K562 (cell line): ENCODE data around the gene INPPL1. TPM values are rescaled to one million over a fixed set of nuclear protein-coding genes. Genes with fewer than 3 reads are reported as not detected.

Experiments
- ATAC-seq: fragments of 200-7000 bp; cut with Tn5 transposase; 3 replicates; pipeline ENCODE4 v1.9.1; 2020; ENCODE audit warnings: moderate library complexity
- BruUV-seq: library from RNA; stranded (reverse); fragments of 400-500 nt; replicated peaks from 2 replicates; lab custom pipeline; 2021; lab: Mats Ljungman, UMichigan
- CTCF ChIA-PET: fragments of 300-600 bp; formaldehyde crosslinking; extraction: SDS; loops from one replicate; lab custom pipeline; 2021; ENCODE audit warnings: low intra/inter-chr PET ratio; lab: Yijun Ruan, JAX
- POLR2A ChIA-PET: fragments of 300-600, 350-650 bp; sonication (Branson Sonifier 250); formaldehyde crosslinking; extraction: SDS; loops from one replicate; lab custom pipeline; 2021; ENCODE audit warnings: antibody characterized with exemption, inconsistent platforms; lab: Yijun Ruan, JAX
- DNase-seq, 4 experiments: peaks; one replicate each; pipeline versions ENCODE4 v3.0.0 to v3.0.0-alpha.2; 2011 to 2018; ENCODE audit warnings: low spot score in 3 of 4, mixed read lengths in 3 of 4; ENCODE audit errors: extremely low read depth in 1 of 4
- FAIRE-seq: peaks from 2 replicates; lab custom pipeline; 2011; peaks lifted over from hg19 to GRCh38; lab: Jason Lieb, UNC
- H2AFZ ChIP-seq: 2 replicates; pipeline ENCODE4 v1.6.0; 2011; ENCODE audit warnings: low read depth, low read length, control low read depth, inconsistent platforms
- H3K27ac ChIP-seq: fragments of 200-600 bp; 3 replicates; pipeline ENCODE4 v1.8.0; 2011; ENCODE audit warnings: low read depth, mild to moderate bottlenecking, control low read depth, inconsistent platforms, low read length, moderate library complexity, mixed read lengths; ENCODE audit errors: extremely low read depth
- H3K27me3 ChIP-seq, 2 experiments: fragments of 300-600 bp in 1 of 2; 2 replicates in 1 of 2; 3 replicates in 1 of 2; pipeline versions ENCODE4 v1.6.0 to v1.8.0; 2011; ENCODE audit warnings: inconsistent platforms in 2 of 2, low read length in 2 of 2, mild to moderate bottlenecking in 1 of 2, mixed read lengths in 1 of 2, moderate library complexity in 1 of 2; ENCODE audit not compliant: control insufficient read depth in 2 of 2, insufficient read depth in 2 of 2
- H3K36me3 ChIP-seq: fragments of 300-600 bp; 3 replicates; pipeline ENCODE4 v1.8.0; 2011; ENCODE audit warnings: mild to moderate bottlenecking, low read length, inconsistent platforms; ENCODE audit not compliant: control insufficient read depth, insufficient read depth
- H3K4me1 ChIP-seq, 2 experiments: fragments of 200-600 bp in 1 of 2; replicated peaks in 1 of 2; 2 replicates in 1 of 2; 3 replicates in 1 of 2; pipeline versions ENCODE4 v1.5.1 to v1.8.0; 2011; ENCODE audit warnings: inconsistent platforms in 2 of 2, low read length in 2 of 2, mild to moderate bottlenecking in 1 of 2, mixed read lengths in 1 of 2, moderate library complexity in 1 of 2; ENCODE audit not compliant: control insufficient read depth in 2 of 2, insufficient read depth in 2 of 2
- H3K4me2 ChIP-seq: 2 replicates; pipeline ENCODE4 v1.6.1; 2011; ENCODE audit warnings: low read length, control low read depth, inconsistent platforms, mixed read lengths; ENCODE audit not compliant: insufficient read depth
- H3K4me3 ChIP-seq: fragments of 200-600 bp; sonication (generic), shearing (Covaris generic); 2 replicates; pipeline ENCODE4 v1.5.1; 2016; ENCODE audit warnings: control low read depth, inconsistent platforms
- H3K79me2 ChIP-seq: fragments of 200-600 bp; 3 replicates; pipeline ENCODE4 v1.8.0; 2011; ENCODE audit warnings: low read length, inconsistent platforms; ENCODE audit not compliant: control insufficient read depth, insufficient read depth
- H3K9ac ChIP-seq, 2 experiments: 2 replicates each; pipeline versions ENCODE4 v1.6.0 to v1.6.1; 2011; ENCODE audit warnings: low read depth in 2 of 2, low read length in 2 of 2, control low read depth in 1 of 2, inconsistent platforms in 1 of 2, mild to moderate bottlenecking in 1 of 2, mixed read lengths in 1 of 2; ENCODE audit not compliant: insufficient read depth in 1 of 2
- H3K9me1 ChIP-seq: one replicate; pipeline ENCODE4 v1.6.0; 2011; ENCODE audit warnings: inconsistent platforms, mild to moderate bottlenecking, low read length, moderate library complexity; ENCODE audit not compliant: control insufficient read depth, insufficient read depth
- H3K9me3 ChIP-seq: replicated peaks from 2 replicates; pipeline ENCODE4 v1.5.1; 2011; ENCODE audit warnings: low read depth, low read length, inconsistent platforms; ENCODE audit not compliant: control insufficient read depth, insufficient read depth
- H4K20me1 ChIP-seq: replicated peaks from 2 replicates; pipeline ENCODE4 v1.6.1; 2011; ENCODE audit warnings: low read length, inconsistent platforms, mixed read lengths; ENCODE audit not compliant: control insufficient read depth, insufficient read depth
- BRD4 ChIP-seq: fragments of 200-600 bp; sonication (generic); IDR thresholded peaks from 2 replicates; pipeline ENCODE4 v1.6.1; 2017; ENCODE audit warnings: inconsistent platforms
- ETS2 ChIP-seq: IDR thresholded peaks from 2 replicates; pipeline ENCODE4 v1.6.1; 2016; ENCODE audit warnings: borderline replicate concordance, missing genetic modification characterization, mild to moderate bottlenecking, moderate library complexity, missing compliant biosample characterization; ENCODE audit not compliant: poor library complexity, severe bottlenecking
- FOXA3 ChIP-seq, 2 experiments: fragments of 450-650 bp in 1 of 2; sonication (generic) in 1 of 2; formaldehyde crosslinking; IDR thresholded peaks in 1 of 2; conservative IDR thresholded peaks in 1 of 2; 2 replicates each; pipeline versions ENCODE4 v1.4.0 to v1.8.0; 2020 to 2022; ENCODE audit warnings: mild to moderate bottlenecking in 2 of 2, missing genetic modification reagents in 1 of 2
- FOXK2 ChIP-seq, 2 experiments: fragments of 450-650 bp; IDR thresholded peaks in 1 of 2; conservative IDR thresholded peaks in 1 of 2; 2 replicates each; pipeline ENCODE4 v1.6.1; 2016; ENCODE audit warnings: low read depth in 2 of 2, mild to moderate bottlenecking in 1 of 2
- MAX ChIP-seq: sonication (generic); formaldehyde crosslinking; IDR thresholded peaks from 2 replicates; pipeline ENCODE4 v1.9.0; 2022; ENCODE audit warnings: mild to moderate bottlenecking, missing genetic modification reagents
- MIER1 ChIP-seq: fragments of 450-650 bp; IDR thresholded peaks from 2 replicates; pipeline ENCODE4 v1.6.1; 2016; ENCODE audit warnings: antibody characterized with exemption, mild to moderate bottlenecking, low read depth
- NEUROD1 ChIP-seq: fragments of 150-350 bp; IDR thresholded peaks from 2 replicates; pipeline ENCODE4 v1.6.1; 2014; ENCODE audit warnings: borderline replicate concordance, low read length, low read depth; ENCODE audit not compliant: partially characterized antibody
- NFRKB ChIP-seq: fragments of 450-650 bp; IDR thresholded peaks from 2 replicates; pipeline ENCODE4 v1.6.1; 2016; ENCODE audit warnings: low read depth
- NR0B1 ChIP-seq: fragments of 450-650 bp; IDR thresholded peaks from one replicate; pipeline ENCODE4 v1.6.1; 2018; ENCODE audit warnings: mild to moderate bottlenecking, moderate library complexity; ENCODE audit not compliant: partially characterized antibody
- RBM34 ChIP-seq: fragments of 200-400 bp; formaldehyde crosslinking; IDR thresholded peaks from 2 replicates; pipeline ENCODE4 v1.6.1; 2018; ENCODE audit warnings: low read length, borderline replicate concordance; ENCODE audit not compliant: insufficient read depth
- TARDBP ChIP-seq: fragments of 450-650 bp; IDR thresholded peaks from 2 replicates; pipeline ENCODE4 v1.6.1; 2016
- TGIF2 ChIP-seq: sonication (generic); formaldehyde crosslinking; IDR thresholded peaks from 2 replicates; pipeline ENCODE4 v1.8.1; 2022; ENCODE audit warnings: mild to moderate bottlenecking, missing genetic modification reagents, moderate library complexity
- U2AF2 ChIP-seq: fragments of 200-400 bp; formaldehyde crosslinking; optimal IDR thresholded peaks from 2 replicates; pipeline ENCODE3; 2017; ENCODE audit warnings: low read depth, mild to moderate bottlenecking, low read length
- ZBTB12 ChIP-seq: fragments of 250-450 bp; sonication (Bioruptor Pico); IDR thresholded peaks from 2 replicates; pipeline ENCODE4 v1.4.0; 2020
- ZFP36 ChIP-seq: fragments of 150-350 bp; IDR thresholded peaks from 2 replicates; pipeline ENCODE4 v1.6.1; 2018; ENCODE audit warnings: low read length, low read depth; ENCODE audit not compliant: partially characterized antibody
- ZNF121 ChIP-seq: sonication (generic); formaldehyde crosslinking; conservative IDR thresholded peaks from 2 replicates; pipeline ENCODE4 v1.8.0; 2022; ENCODE audit warnings: missing genetic modification reagents
- ZNF316 ChIP-seq: fragments of 450-650 bp; IDR thresholded peaks from 2 replicates; pipeline ENCODE4 v1.6.1; 2016
- ZNF583 ChIP-seq: fragments of 250-450 bp; sonication (Bioruptor Pico); IDR thresholded peaks from 2 replicates; pipeline ENCODE4 v1.4.0; 2020
- WGBS: fragments of 100-300 bp; shearing (Covaris generic); methylation state at CpG from one replicate; pipeline ENCODE4 v1.1.6; 2016; ENCODE audit warnings: low coverage, mixed read lengths; ENCODE audit not compliant: insufficient coverage; ENCODE audit errors: missing lambda C conversion rate; 5-methylcytosine and 5-hydroxymethylcytosine counted together
- in situ Hi-C: fragments of 300-500 bp; cut with MboI; formaldehyde crosslinking; loops from 4 replicates; pipeline ENCODE4 v1.15.0; 2018; ENCODE audit warnings: inconsistent platforms, mixed read lengths
- intact Hi-C: fragments of 100-400 bp; cut with micrococcal nuclease; formaldehyde crosslinking; loops from 2 replicates; pipeline ENCODE4 v1.14.2; 2022
- polyA plus RNA-seq, 8 experiments: library from polyadenylated mRNA; depleted of rRNA in 4 of 8; stranded (reverse) in 5 of 8; unstranded in 3 of 8; fragments of >200 nt; fragmentation: Nextera tagmentation in 2 of 8; fragmentation: Illumina TruSeq in 1 of 8; extraction: Ambion mirVana in 2 of 8; extraction: Trizol in 1 of 8; gene quantifications; 2 replicates each; pipeline versions ENCODE4 v1.2.1 to v1.2.3, GENCODE V29; 2011 to 2014; ENCODE audit warnings: inconsistent platforms in 1 of 8, missing spikeins in 1 of 8
- total RNA-seq, 7 experiments: library from RNA; depleted of rRNA in 6 of 7; stranded (reverse); fragments of >200 nt in 6 of 7; fragmentation: Illumina TruSeq in 2 of 7; extraction: Trizol in 2 of 7; gene quantifications; 2 replicates each; pipeline versions ENCODE4 v1.2.1 to v1.2.3, GENCODE V29; 2011 to 2021; ENCODE audit warnings: low replicate concordance in 1 of 7

INPPL1 gene
- total and polyA plus RNA-seq, 9 of the 15 experiments (the other 6 are each of a cell fraction or from before 2014, with no cell fraction given): 0.55 to 137 (median 61.6) TPM

- TF ChIP-seq NEUROD1 (no peak), TGIF2 (CRISPR knock-in tag) (no peak), MAX (no peak), TARDBP (no peak), NFRKB (no peak), FOXA3 (CRISPR knock-in tag; conservative IDR thresholded peaks at IDR 0.05 in 1 of 2, IDR thresholded peaks at IDR 0.05 in 1 of 2) (no peak), NR0B1 (no peak), RBM34 (no peak), MIER1 (no peak), ETS2 (tag) (no peak), ZFP36 (no peak), BRD4 (no peak), ZNF121 (CRISPR knock-in tag) (no peak), ZNF583 (CRISPR knock-in tag) (no peak), ZBTB12 (CRISPR knock-in tag) (no peak), ZNF316 (no peak), U2AF2 (no peak), FOXK2 (conservative IDR thresholded peaks at IDR 0.05 in 1 of 2, IDR thresholded peaks at IDR 0.05 in 1 of 2; ENCODE audit: low read depth in 2 of 2) (no peak)
- no peak overlapping the region for H3K9ac ChIP-seq
- no TSS peak for BruUV-seq
- peaks cover 3% of the 10 kb centered on the region for H3K9me3 ChIP-seq
- no peaks in the 10 kb centered on the region for H3K79me2 ChIP-seq
- no peaks in the 10 kb centered on the region for H4K20me1 ChIP-seq
- no peaks in the 10 kb centered on the region for H3K36me3 ChIP-seq
- 38% methylated on average over 2 of the region's 2 CpGs for WGBS
- H3K27ac ChIP-seq: no peak overlapping the region
- H2AFZ ChIP-seq: no peak overlapping the region
- no peak for DNase-seq
- H3K4me1 ChIP-seq: no peaks in the 10 kb centered on the region
- ChIA-PET POLR2A (interaction anchor here (0.8 to 1.1 kb wide), 2 partner anchors 13 to 44 kb away, joined by 3 read pairs; no protein-coding TSS in a partner anchor), CTCF (no interaction called here)
- ATAC-seq: no peak
- H3K4me2 ChIP-seq: no peak overlapping the region
- in situ Hi-C loops (no loop called here), intact Hi-C loops (no loop called here)
- FAIRE-seq: no peak
- H3K9me1 ChIP-seq: no peaks in the 10 kb centered on the region
- H3K4me3 ChIP-seq: no peak overlapping the region
- no peaks in the 10 kb centered on the region for H3K27me3 ChIP-seq
Measured at GRCh38 chr11:72203163-72203562, 21.4 kb upstream of the INPPL1 start.
